NCI-H226 (cell line): ENCODE data around the gene CNST.
"Not testable (repeated sequence)": the region's sequence is repeated elsewhere in the genome, so short reads cannot be mapped to it uniquely, and the experiment has no call there.

Experiments
- DNase-seq: peaks from one replicate; pipeline ENCODE4 v3.0.0-alpha.2; 2015

Gene CNST

GRCh38 chr1:246559310-246559709, 6.9 kb upstream of the CNST start:
- DNase-seq: no peak

DNA sequence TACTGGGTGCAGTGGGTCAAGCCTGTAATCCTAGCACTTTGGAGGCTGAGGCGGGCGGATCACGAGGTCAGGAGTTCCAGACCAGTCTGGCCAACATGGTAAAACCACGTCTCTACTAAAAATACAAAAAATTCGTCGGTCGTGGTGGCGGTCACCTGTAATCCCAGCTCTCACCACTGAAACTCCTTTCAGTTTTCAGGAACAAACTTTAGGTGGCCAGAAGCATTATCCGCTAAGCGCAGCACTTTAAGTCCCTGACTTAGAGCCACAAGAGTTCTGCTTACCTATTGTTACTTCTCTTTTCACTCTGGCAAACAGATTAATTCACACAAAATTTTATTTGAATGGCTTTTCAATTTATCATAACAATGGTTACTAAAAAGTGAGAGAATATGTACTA, 5.4 kb upstream of the CNST start:
- not testable (repeated sequence) for DNase-seq

DNA sequence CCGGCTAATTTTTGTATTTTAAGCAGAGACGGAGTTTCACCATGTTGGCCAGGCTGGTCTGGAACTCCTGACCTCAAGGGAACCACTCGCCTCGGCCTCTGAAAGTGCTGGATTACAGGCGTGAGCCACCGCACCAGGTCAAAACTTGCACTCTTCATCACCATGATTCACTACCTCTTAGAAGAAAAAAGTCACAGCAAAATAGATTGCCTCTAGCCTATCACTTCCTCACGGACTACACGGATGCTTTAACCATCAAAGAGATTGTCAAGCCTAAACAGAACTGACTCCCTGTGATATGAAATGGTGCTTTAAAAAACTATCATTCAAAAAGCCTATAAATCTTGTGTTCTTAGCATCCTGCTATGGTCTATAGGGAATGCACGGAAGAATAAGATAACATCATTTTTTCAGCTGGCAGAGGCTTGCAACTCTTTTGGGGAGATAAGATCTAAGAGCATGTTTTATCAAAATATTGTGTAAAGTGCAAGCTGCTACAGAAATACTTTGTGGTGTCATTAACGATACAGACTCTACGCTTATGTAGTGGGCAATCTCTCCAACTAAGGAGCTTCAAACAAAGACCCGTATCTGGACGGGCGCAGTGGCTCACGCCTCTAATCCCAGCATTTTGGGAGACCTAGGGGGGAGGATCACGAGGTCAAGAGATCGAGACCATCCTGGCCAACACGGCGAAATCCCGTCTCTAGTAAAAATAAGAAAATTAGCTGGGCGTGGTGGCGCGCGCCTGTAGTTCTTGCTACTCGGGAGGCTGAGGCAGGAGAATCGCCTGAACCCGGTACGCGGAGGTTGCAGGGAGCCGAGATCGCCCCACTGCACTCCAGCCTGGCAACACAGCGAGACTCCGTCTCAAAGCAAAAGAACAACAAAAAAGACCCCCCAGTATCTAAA, 1.2 kb upstream of the CNST start:
- DNase-seq: no peak

DNA sequence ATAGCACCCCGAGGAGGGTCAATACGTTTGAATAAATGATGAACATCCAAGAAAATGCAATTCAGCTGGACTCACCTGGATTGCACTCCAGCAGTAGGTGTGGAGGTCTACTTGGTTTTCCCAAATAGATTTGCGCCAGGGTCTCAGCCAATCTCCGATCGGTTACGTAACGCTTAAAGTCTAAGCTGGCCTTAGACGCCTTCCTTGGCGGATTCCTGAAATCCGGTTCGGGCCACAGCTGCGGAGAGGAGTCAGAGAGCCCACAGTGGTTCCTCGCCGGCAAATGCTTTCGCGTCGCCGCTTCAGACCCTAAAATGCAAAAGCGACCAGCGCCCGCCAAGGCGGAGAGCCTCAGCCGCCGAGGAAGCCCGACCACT, 517 bp upstream of the CNST start:
- DNase-seq: peak; percentile 7

- DNase-seq: peak; percentile 44
These were observed 773 bp downstream of the CNST start for GRCh38 chr1:246566813-246567645.

- no peak for DNase-seq
These were observed 1.5 kb downstream of the CNST start for GRCh38 chr1:246567646-246568235.

GRCh38 chr1:246569248-246570238, 3.3 kb downstream of the CNST start:
- no peak for DNase-seq

DNA sequence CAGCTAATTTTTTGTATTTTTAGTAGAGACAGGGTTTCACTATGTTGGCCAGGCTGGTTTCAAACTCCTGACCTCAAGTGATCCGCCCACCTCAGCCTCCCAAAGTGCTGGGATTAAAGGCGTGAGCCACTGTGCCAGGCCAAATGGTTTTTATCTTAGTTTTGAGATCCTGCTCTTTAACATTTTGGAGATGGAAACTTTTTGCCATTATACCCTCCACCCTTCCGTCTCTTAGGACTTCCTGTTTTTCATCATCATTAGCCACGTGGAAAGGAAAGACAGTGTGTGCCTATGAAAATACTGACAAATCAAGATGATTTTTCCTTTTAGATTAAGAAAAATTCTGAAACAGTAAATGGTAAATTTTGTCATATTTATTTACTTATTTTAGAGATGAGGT, 5.1 kb downstream of the CNST start:
- not testable (repeated sequence) for DNase-seq

GRCh38 chr1:246571953-246572352, 5.7 kb downstream of the CNST start:
- DNase-seq: no peak

- DNase-seq: no peak
These were observed 6.5 kb downstream of the CNST start for GRCh38 chr1:246572785-246573184.

GRCh38 chr1:246573491-246573890, 7.2 kb downstream of the CNST start:
- DNase-seq: no peak

- no peak for DNase-seq
These were observed 10.4 kb downstream of the CNST start for GRCh38 chr1:246576709-246577032.

GRCh38 chr1:246577082-246577719, 10.9 kb downstream of the CNST start:
- DNase-seq: no peak

DNA sequence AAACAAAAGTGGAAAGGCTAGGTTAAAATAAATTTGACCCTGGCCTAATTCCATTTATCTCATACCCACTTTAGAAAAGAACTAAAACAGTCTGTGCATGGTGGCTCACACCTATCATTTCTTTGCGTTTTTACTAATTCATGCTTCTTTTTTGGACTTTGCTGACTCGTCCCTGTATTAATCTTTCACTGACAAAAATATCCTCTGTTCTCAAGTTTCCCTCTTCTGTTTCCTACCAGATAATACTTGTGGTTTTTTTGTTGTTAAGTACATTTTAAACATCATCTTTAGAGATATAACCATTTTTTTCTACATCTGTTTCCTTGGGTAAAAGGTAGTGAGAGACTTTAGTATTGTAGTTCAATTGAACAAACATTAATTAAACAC, 11.5 kb downstream of the CNST start:
- no peak for DNase-seq

GRCh38 chr1:246579818-246580217, 13.6 kb downstream of the CNST start:
- DNase-seq: no peak

GRCh38 chr1:246580497-246581370, 14.5 kb downstream of the CNST start:
- no peak for DNase-seq

DNA sequence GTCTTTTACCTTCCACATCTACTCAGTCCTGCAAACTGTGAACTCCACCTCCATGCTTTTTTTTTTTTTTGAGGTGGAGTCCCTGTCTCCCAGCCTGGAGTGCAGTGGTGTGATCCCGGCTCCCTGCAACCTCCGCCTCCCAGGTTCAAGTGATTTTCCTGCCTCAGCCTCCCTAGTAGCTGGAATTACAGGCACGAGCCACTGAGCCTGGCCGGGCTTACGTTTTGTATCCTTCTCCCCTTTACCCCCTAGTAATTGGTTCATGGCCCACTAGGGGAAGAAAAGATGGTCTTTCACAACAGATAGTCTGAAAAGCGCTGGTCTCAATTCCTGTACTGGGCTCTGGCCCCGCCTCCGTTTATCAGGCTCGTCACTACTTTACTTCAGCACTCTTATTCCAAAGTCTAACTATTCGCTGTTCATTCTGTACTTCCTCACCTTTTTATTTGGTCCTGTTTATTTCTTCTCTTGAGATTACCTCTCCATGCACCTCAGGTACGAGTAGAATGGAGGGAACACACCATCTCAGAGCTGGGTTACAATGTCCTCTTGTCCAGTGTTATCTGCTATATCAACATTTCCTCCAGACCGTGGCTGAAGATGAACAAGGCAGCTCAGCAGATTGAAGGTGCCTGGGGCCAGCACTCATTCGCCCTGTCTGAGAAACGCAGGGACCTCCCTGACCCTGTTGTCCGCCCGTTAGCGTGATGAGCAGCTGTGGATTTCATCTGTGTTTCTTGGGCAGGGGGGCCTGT, 16.2 kb downstream of the CNST start:
- no peak for DNase-seq

DNA sequence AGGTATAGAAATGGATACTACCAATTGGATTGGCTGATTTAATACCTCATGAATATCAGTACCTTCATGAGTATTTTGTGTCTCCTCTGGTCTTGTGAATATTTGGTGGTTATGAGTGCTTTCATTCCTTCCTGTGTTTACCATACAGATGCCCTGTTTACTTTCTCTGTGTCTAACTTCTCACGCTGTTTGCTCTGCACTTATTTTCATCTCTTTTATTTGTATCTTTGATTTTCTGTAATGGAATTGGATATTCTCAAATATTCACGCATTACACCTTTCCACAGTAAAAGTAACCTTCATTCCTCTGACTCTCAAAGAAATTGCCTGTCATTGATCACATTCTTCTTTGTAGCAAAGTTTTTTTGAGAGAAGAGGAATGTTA, 16.8 kb downstream of the CNST start:
- DNase-seq: no peak

DNA sequence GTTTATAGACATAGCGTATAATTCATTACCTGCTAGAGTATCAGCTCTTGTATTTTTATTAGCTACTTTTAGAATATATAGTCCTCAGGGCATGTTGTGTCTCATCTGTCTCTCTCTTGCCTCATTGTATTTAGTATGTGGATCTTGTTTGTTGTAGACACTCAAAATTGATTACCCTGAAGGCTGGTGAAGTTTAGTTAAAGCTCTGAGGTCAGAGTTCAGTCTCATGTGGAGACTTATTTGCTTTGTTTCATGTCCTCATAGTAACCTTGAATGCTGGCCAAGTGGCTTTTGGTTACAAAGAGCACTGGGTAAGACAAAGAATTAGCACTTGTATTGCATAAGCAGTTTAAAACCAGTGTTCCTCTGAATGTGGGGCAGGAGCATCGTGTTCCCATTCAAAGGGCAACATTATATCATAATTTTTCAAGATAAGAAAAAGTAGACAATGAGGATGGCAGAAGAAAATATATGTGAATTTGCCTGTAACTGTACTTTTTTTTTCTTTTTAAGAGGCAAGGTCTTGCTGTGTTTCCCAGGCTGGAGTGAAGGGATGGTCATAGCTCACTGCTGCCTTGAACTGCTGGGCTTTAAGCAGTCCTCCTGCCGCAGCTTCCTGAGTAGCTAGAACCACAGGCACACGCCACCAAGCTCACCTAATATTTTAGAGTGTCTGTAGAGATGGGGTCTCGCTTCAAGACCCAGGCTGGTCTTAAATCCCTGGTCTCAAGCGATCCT, 17.4 kb downstream of the CNST start:
- no peak for DNase-seq

DNA sequence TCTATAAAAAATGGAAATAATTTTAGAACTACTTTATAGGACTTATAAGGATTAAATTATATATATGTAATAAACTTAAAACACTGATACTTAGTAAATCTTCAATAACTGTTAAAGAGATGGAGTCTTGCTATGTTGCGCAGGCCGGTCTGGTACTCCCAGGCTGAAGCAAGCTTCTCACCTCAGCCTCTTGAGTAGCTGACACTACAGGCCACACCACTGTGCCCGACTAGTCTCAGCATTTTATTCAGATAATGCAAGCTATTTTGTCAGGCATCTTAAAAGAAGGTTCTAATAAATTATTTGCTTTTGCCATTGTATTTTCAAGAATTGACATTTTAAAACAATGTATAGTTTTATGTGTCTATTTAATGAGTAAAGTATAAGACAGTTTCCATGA, 20.8 kb downstream of the CNST start:
- no peak for DNase-seq
